Measurements from ENCODE around the gene BPIFB3. TPM values are rescaled to one million over a fixed set of nuclear protein-coding genes. Genes with fewer than 3 reads are reported as not detected.

Gene BPIFB3
- total and polyA plus RNA-seq, 2 of the 13 experiments (the other 11 are each of a cell fraction or from before 2014, with no cell fraction given): 0.09 TPM; not detected in 1

DNA sequence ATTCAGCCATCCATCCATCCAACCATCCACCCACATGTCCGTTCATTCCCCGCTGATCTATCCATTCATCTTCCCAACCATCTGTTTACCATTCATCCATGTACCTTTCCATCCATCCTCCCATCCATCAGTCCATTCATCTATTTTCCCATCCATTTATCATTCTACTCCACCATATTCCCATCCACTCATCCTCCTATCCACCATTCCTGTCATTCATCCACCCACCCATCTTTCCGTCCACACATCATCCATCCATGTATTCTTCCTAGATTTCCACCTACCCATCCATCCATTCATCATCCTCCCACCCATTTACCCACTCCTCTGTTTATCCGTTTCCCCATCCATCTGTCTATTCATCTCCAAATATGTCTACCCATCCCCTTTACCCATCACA lies 15.5 kb upstream of the BPIFB3 start:
- in situ Hi-C loops (cut with HindIII; ENCODE audit: extremely low pct_ligation_motif_present, low pct_unique_long_range_greater_than_20kb): no loop called here
- TF ChIP-seq, protein P1, sequence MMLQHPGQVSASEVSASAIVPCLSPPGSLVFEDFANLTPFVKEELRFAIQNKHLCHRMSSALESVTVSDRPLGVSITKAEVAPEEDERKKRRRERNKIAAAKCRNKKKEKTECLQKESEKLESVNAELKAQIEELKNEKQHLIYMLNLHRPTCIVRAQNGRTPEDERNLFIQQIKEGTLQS (CRISPR knock-in tag; IDR thresholded peaks at IDR 0.05): no peak
- TF ChIP-seq SIX4 (CRISPR knock-in tag; IDR thresholded peaks at IDR 0.05) (no peak), SOX6 (IDR thresholded peaks at IDR 0.05) (0 out of 2 replicates have a peak, but pooled peaks have one; percentile 31), SOX6 (CRISPR knock-in tag; IDR thresholded peaks at IDR 0.05) (no peak), NONO (IDR thresholded peaks at IDR 0.05) (0 out of 2 replicates have a peak, but pooled peaks have one; percentile 10), NONO (CRISPR knock-in tag; conservative IDR thresholded peaks at IDR 0.05) (no peak), FOXA1 (IDR thresholded peaks at IDR 0.05) (0 out of 2 replicates have a peak, but pooled peaks have one; percentile 24), FOXA1 (CRISPR knock-in tag; IDR thresholded peaks at IDR 0.05) (no peak), SP1 (IDR thresholded peaks at IDR 0.05) (peak; percentile 57; the same call in 1 of the 2 replicates), SP1 (CRISPR knock-in tag; IDR thresholded peaks at IDR 0.05) (no peak), FOXK2 (IDR thresholded peaks at IDR 0.05) (peak; percentile 62), ARNT (IDR thresholded peaks at IDR 0.05) (0 out of 2 replicates have a peak, but pooled peaks have one; percentile 57), ZNF354B (CRISPR knock-in tag; IDR thresholded peaks at IDR 0.05) (no peak), ZNF282 (IDR thresholded peaks at IDR 0.05; ENCODE audit: partially characterized antibody) (peak; percentile 83), NFRKB (IDR thresholded peaks at IDR 0.05) (peak; percentile 57; the same call in 1 of the 2 replicates), RORA (CRISPR knock-in tag; IDR thresholded peaks at IDR 0.05) (no peak), IKZF1 (IDR thresholded peaks at IDR 0.05) (peak; percentile 96; the same call in 1 of the 2 replicates), SNRNP70 (IDR thresholded peaks at IDR 0.05; ENCODE audit: low read depth, low read length) (no peak), RAD51 (IDR thresholded peaks at IDR 0.05; ENCODE audit: borderline replicate concordance) (0 out of 2 replicates have a peak, but pooled peaks have one; percentile 20), NBN (conservative IDR thresholded peaks at IDR 0.05) (peak; percentile 92; the same call in 1 of the 2 replicates), FOXP1 (IDR thresholded peaks at IDR 0.05) (0 out of 2 replicates have a peak, but pooled peaks have one; percentile 51), FOXP1 (CRISPR knock-in tag; IDR thresholded peaks at IDR 0.05) (no peak), HCFC1 (IDR thresholded peaks at IDR 0.05; ENCODE audit: low read depth, low read length) (no peak)
- ChIA-PET CTCF (ENCODE audit: low intra/inter-chr PET ratio, low total read pairs) (no interaction called here), POLR2A (no interaction called here)
- 62% methylated on average over 4 of the region's 4 CpGs for WGBS (ENCODE audit: low lambda C conversion rate)
- Histone ChIP-seq H2AFZ (ENCODE audit: low read length) (no peak overlapping the region), H4K20me1 (ENCODE audit: insufficient read depth, low read length) (no peaks in the 10 kb centered on the region), H3K9me3 (ENCODE audit: low read length) (no peaks in the 10 kb centered on the region), H3K36me3 (replicated peaks in 1 of 2; ENCODE audit: control insufficient read depth in 1 of 2, insufficient read depth in 2 of 2, low read length in 2 of 2) (no peaks in the 10 kb centered on the region), H3K27ac (ENCODE audit: extremely low read length, insufficient read depth, low read length) (no peak overlapping the region), H3K4me2 (ENCODE audit: low read depth, low read length) (no peak overlapping the region), H3K79me2 (ENCODE audit: insufficient read depth, low read length) (no peaks in the 10 kb centered on the region), H3K27me3 (ENCODE audit: control insufficient read depth in 1 of 2, insufficient read depth in 2 of 2, low read length in 2 of 2) (peaks cover 1 to 4% of the 10 kb centered on the region in 2 experiments; a peak in 2 of 5 replicates), H3K4me3 (replicated peaks in 1 of 3; ENCODE audit: insufficient read depth in 1 of 3, low read depth in 2 of 3, low read length in 3 of 3) (no peak overlapping the region), H3K4me1 (ENCODE audit: insufficient read depth, low read length) (peaks cover 38% of the 10 kb centered on the region), H3K9ac (ENCODE audit: insufficient read depth, low read depth, low read length) (no peak overlapping the region)
- ATAC-seq (no peak), FAIRE-seq (no peak), DNase-seq (ENCODE audit: low spot score) (no peak)
- no TSS peak for BruUV-seq (replicated peaks)
- intact Hi-C loops (cut with micrococcal nuclease; ENCODE audit: unreplicated experiment): no loop called here
